GM21528 (cell line): ENCODE data around the gene DTX4.
"Not testable (repeated sequence)": the region's sequence is repeated elsewhere in the genome, so short reads cannot be mapped to it uniquely, and the experiment has no call there.

Experiments
- ATAC-seq: cut with Tn5 transposase; IDR thresholded peaks from one replicate; pipeline ENCODE4 v1.9.1; 2021; ENCODE audit warnings: mild to moderate bottlenecking, moderate library complexity; ENCODE audit not compliant: unreplicated experiment, low FRiP score

The DTX4 gene

GRCh38 chr11:59171508-59172322, at the start of gene DTX4:
Gene DTX4, plus strand, starts transcription at chr11:59172132. Its CDS starts 464 bp downstream, at chr11:59172596.
- ATAC-seq: peak; percentile 78

GRCh38 chr11:59135648-59136461, 36.1 kb upstream of the DTX4 start:
- peak; percentile 94 for ATAC-seq

- not testable (repeated sequence) for ATAC-seq
Observed at GRCh38 chr11:59136551-59136950, 35.4 kb upstream of the DTX4 start.

GRCh38 chr11:59137190-59137589, 34.7 kb upstream of the DTX4 start:
- ATAC-seq: no peak

GRCh38 chr11:59138643-59139042, 33.3 kb upstream of the DTX4 start:
- ATAC-seq: no peak

- no peak for ATAC-seq
Observed at GRCh38 chr11:59141191-59141590, 30.7 kb upstream of the DTX4 start.

- ATAC-seq: peak; percentile 3
Observed at GRCh38 chr11:59141673-59142460, 30.1 kb upstream of the DTX4 start.

GRCh38 chr11:59142530-59143507, 29.1 kb upstream of the DTX4 start, which contains the start of gene FAM111A:
Gene FAM111A, plus strand, starts transcription at chr11:59142856. Its CDS starts 6,017 bp downstream, at chr11:59148873.
- peak; percentile 83 for ATAC-seq

GRCh38 chr11:59144096-59144495, 27.8 kb upstream of the DTX4 start:
- ATAC-seq: no peak

GRCh38 chr11:59144579-59145345, 27.2 kb upstream of the DTX4 start:
- peak; percentile 63 for ATAC-seq

- ATAC-seq: no peak
Observed at GRCh38 chr11:59145534-59145933, 26.4 kb upstream of the DTX4 start.

GRCh38 chr11:59151761-59152160, 20.2 kb upstream of the DTX4 start:
- peak; percentile 65 for ATAC-seq

GRCh38 chr11:59152312-59152951, 19.5 kb upstream of the DTX4 start:
- ATAC-seq: peak; percentile 87

- ATAC-seq: no peak
Observed at GRCh38 chr11:59154610-59155009, 17.3 kb upstream of the DTX4 start.

- ATAC-seq: no peak
Observed at GRCh38 chr11:59157433-59157832, 14.5 kb upstream of the DTX4 start.

- peak; percentile 85 for ATAC-seq
Observed at GRCh38 chr11:59158206-59159068, 13.5 kb upstream of the DTX4 start.

GRCh38 chr11:59164028-59164427, 7.9 kb upstream of the DTX4 start:
- no peak for ATAC-seq
